ENCODE data around the gene ITM2C.
A peak's percentile ranks its signal among the peaks of the same experiment; 100 is the strongest.

Gene ITM2C, protein sequence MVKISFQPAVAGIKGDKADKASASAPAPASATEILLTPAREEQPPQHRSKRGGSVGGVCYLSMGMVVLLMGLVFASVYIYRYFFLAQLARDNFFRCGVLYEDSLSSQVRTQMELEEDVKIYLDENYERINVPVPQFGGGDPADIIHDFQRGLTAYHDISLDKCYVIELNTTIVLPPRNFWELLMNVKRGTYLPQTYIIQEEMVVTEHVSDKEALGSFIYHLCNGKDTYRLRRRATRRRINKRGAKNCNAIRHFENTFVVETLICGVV

DNA sequence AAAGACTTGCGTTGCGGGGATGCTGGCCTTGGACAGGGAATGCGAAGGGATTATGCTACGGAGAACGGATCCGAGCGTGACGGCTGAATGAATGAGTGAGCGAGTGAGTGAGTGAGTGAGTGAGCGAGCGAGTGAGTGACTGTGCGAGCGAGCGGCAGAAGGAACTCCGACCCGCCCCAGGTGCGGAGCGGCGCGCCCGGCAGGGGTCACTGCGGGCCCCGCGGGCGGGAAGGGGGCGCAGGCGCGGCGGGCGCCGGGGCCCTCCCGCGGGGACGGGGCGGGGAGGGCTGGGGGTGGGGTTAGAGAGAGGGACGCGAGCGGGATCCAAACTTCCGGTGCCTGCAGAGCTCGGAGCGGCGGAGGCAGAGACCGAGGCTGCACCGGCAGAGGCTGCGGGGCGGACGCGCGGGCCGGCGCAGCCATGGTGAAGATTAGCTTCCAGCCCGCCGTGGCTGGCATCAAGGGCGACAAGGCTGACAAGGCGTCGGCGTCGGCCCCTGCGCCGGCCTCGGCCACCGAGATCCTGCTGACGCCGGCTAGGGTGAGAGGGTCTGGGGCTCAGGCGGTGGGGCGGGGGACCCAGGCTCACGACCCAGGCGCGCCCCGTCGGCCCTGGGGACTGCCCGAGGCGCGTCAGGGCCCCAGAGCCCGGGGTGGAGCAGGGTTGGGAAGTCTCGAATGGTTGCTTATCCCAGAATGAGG is at the start of gene ITM2C:
TSS of gene ITM2C (plus strand) at position 338 of the 702 bp plus-strand sequence. CDS start at position 422, 84 bp downstream.
- peak; percentile 35 for DNase-seq (ENCODE audit: low read depth)

DNA sequence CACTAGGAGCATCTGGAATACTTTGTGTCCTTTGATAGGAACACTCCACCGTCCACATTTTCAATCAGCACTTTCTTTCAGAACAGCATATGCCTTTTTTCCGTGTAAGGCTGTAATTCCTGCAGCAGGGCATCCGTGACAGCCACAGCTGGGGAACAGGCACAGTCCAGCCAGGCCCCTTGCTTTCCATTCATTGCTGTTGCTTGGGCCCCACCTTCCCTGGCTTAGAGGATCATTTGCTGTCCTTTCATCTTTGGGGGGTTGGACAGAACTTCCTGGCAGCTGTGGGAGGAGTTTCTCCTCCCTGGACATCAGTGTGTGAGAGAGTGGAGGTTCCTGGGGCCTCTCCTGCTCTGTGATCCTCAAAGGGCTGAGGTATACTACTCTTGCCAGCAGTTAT is 49.7 kb upstream of the ITM2C start:
- no peak for DNase-seq (ENCODE audit: low read depth)

DNA sequence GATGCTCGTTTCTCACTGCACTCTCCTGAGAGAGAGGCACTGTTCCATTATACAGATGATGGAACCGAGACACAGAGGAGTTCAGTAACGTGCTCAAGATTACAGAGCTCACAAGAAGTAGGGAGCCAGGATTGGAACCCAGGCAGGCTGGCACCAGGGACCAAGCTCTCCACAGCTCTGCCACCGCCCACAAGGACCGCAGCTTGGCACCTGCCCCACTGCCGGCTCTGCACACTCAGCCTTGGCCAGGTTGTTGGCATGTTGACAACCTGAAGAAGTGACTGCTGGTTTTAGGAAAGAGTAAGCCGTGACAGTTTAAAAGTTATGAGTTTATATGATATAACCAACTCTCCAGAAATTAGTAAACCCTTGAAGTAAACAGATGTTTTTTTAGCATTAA is 48.0 kb upstream of the ITM2C start:
- DNase-seq (ENCODE audit: low read depth): no peak

DNA sequence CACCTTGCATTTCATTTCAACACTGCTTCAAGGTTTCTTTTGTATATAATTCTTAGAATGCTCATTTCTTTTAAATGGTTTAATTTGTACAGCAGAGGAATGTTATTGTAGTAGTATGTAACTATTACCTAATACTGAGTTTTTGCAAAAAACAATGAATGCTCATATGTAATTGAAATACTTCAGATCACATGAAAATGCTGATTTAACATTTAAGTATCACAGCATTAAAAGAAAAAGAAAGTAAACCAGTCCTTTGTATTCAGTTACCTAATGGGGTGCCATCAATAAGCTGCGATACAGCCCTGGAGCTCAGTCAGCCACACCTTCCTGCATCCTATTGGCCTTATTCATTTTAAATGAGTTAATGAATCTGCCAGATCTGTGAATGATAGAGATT is 45.3 kb upstream of the ITM2C start:
- no peak for DNase-seq (ENCODE audit: low read depth)

DNA sequence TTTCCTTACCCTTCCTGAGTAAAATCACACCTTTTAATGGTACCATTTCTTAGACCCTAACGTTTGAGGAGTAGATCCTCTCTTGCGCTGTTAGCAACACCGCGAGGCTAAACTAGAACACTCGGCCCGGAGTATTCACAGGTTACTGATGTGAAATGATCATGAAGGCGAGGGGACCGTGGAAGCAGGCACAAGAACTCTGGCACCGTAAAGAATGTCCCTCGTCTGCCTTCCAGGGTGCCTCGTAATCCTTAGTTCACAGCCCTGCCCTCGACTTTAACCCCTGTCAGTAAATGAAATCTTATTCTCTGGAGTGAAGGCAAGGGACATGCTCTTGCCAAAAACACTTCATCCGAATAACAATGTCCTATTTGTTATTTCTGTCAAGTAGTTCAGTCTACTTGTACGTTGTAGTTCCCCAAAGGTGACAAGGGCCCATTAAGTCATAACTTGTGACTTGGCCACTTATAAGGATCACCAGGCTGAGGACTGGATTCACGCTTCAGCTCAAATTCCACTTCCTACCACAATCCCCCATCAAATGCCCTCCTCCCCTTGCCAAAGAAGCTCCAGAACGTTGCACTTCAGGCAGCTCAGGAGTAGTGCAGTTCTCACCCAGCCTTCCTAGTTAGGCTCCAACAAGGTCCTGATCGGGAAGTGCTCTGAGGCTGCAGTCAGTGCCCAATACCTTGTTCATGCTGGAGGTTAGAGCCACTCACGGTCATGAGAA is 43.3 kb upstream of the ITM2C start:
- DNase-seq (ENCODE audit: low read depth): no peak

DNA sequence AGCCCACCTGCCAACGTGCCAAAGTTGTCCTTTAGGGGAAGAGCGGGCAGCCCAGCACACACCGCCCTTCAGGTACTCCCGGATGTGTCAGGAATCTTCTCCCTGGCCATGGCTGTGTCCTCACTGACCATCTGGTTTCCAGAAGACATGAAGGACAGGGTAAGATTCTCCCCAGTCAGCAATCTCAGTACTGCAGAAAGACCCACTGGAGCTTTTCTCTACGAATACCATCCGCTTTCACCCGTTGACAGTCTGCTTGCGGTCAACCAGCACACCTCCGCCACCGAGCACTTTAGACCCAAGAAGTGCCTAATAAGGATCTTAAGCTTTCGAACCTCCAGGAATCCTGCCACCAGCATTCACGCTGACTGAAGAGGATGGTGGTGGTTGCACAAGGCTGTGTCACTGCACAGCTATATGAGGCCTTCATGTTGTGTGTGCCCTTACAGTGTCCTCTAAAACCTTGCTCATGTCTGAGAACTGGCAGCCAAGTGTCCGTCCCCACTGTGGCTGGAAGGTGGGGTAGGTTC is 42.7 kb upstream of the ITM2C start:
- DNase-seq (ENCODE audit: low read depth): no peak

DNA sequence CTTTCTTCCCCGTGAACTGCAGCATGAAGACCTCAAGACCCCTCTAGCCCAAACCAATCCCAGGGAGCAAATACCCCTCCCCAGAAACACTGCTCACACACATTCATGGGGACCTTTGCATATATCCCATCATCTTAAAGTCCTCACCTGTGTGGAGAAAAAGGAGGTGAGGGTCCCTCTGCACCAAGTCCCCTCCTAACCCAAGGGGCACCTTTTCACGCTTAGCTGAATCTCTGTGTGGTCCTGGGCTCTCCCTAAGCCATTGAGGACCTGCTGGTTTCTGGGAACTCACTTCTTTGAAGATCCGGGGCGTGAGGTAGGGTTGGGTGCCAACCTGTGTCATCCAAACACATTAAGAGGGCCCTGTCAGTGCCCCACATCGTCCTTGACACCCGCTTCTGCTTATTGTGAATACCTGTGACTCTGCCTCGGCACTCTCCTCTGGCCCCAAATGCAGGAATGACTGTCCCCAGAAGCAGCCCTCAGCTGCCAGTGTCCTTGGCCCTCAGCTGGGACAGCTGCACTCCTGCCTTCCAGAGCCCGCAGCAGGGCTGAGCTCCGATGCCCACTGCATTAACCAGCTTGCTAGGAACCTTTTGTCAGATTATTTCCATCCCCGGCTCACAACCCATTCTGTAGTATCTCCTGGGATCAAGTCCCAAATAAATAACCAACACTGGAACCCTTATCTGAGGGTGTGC is 41.3 kb upstream of the ITM2C start:
- DNase-seq (ENCODE audit: low read depth): no peak

DNA sequence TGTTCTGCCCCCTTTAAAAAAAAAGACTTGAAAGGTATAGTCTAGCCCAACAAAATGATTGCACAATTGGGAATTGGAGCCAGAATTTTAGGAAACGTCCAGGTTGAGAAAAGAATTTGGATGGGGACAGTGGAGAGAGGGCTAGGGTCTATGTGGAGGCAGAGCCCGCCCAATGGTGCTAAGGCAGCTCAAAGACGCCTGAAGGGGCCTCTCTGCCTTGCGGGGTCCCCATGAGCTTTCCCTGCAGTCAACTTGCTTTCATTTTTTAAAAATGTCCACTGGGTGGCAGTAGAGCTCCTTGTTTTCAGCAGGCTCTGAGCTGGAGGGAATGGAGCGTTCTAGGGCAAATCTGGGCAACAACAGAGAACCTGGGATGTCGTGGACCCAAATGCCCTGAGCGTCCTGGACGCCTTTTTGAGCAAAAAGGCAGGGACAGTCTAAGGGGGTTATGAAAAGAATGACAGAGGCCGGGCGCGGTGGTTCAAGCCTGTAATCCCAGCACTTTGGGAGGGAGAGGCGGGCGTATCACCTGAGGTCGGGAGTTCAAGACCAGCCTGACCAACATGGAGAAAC is 40.2 kb upstream of the ITM2C start:
- peak; percentile 9 for DNase-seq (ENCODE audit: low read depth)

DNA sequence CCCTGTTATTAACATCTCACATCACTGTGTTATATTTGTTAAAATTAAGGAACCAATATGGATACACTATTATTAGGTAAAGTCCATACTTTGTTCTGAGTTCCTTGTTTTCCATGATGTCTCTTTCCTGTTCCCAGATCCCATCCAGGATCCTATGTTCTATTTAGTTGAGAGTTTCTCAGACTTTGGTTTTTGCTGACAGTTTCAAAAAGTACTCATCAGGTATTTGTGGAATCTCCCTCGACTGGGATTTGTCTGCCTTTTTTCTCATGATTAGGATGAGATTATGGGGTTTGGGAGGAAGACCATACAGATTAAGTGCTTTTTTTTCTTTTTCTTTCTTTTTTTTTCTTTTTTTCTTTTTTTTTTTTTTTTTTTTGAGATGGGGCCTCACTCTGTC is 39.4 kb upstream of the ITM2C start:
- no peak for DNase-seq (ENCODE audit: low read depth)

DNA sequence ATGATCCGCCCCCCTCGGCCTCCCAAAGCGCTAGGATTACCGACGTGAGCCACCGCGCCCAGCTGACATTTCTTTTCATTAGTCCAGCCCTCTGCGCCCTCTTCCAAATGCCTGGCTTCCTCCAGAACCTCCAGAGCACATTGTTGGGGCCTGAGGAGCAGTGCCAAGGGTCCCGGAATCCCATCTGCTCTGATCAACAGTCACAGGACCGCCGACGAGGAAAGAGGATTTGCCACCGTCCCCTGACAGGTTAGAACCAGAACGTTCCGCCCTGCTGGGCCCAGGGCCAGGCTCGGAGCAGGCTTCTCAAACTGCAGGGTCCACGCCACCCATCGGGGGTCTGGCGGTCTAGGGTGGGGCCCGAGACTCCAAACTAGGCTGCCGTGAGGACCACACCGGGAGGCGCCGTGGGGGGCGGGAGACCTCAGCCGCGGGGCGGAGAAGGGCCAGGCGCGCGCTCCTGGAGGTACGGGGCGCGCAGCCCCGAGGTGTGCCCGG is 36.9 kb upstream of the ITM2C start:
- no peak for DNase-seq (ENCODE audit: low read depth)

DNA sequence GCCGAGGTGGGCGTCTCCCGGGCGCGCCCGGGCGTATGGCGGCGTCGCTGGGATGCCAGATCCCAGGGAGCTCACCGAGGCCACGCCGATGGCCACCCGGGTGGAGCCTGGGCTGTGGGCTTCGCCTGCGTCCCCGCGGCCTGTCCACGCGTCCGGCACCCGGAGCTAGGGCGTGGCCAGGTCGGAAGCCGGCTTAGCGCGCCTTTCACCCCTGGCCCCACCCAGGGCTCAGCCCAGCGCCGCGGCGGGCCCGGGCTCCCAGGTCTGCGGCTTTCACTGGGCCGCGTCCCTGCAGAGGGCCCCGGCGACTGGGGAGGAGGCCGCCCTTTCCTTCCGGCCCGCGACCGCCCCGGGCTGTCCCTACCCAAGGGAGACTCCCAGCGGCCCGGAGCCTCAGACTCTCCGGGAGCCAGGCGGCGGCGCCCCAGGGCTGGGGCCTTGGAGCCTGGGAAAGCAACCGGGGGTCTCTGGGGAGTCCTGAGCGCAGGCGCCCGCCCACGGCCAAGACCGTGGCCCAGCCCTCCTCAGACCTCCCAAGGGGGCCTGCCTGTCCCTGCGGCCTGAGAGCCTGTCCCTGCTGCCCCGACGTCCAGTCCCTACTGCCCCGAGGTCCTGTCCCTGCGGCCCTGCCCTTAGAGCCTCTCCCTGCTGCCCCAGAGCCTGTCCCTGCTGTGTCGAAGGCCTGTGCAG is 36.3 kb upstream of the ITM2C start:
- no peak for DNase-seq (ENCODE audit: low read depth)

DNA sequence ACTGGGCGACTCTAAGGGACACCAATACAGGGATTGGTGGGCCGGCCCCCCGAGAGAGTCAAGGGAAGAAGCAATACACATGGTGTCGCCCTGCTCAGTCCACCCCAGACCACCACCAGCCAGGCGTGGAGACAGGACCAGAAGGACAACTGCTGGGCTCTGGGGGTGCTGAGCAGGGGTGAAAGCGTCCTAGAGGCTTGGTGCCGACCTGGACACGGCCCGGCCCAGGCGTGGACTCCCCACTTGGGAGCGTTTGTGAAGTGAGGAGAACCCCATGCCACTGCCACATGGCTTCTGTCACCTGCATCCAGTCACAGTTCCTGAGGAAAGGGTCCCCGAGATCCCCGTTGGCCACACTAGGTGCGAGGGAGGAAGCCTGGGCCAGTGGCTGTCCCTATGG is 35.4 kb upstream of the ITM2C start:
- no peak for DNase-seq (ENCODE audit: low read depth)

DNA sequence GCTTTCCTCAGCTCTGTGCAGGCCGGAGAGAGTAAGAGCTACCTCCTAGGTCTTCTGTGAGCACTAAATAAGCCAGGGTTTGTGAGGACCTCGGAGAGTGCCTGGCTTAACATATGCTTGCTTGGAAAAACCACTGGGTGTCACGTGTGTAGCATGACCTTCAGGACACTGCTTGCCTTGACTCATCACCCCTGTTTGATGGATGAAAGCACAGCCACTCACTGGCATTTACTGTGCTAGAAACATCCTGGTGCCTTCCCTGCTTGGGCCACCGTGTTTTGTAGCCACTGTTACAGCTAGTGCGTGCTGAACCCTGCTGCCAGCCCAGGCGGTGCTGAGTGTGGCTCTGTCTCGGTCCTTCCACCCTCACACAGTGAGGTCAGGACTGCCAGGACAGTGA is 34.8 kb upstream of the ITM2C start:
- no peak for DNase-seq (ENCODE audit: low read depth)

DNA sequence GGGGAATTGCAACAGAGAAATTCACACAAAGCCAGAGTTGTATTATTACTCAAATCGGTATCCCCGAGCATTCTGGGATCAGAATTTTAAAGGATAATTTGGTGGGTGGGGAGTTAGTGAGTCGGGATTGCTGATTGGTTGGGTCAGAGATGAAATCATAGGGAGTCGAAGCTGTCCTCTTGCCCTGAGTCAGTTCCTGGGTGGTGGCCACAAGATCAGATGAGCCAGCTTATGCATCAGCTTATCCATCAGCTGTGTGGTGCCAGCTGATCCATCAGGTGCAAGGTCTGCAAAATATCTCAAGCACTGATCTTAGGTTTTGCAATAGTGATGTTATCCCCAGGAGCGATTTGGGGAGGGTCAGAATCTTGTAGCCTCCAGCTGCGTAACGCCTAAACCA is 34.3 kb upstream of the ITM2C start:
- DNase-seq (ENCODE audit: low read depth): no peak

DNA sequence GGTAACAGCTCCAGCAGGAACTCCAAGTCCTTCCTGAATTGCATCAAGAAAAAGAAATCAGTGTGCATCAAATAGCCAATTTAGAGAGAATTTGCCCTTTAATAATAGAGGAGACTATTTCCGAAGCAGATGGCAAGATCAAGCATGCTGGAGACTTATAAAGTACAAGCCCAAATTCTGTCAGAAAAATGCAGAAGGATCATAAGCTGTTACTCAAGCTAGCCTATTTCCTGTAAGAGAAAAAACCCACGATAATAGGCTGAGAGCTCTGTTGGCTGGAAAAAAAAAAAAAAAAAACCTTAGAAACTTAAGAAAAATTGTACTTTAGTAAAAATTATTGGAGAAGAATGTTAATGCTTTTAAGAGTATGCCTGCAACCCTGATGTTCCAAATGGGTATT is 24.4 kb upstream of the ITM2C start:
- no peak for DNase-seq (ENCODE audit: low read depth)

DNA sequence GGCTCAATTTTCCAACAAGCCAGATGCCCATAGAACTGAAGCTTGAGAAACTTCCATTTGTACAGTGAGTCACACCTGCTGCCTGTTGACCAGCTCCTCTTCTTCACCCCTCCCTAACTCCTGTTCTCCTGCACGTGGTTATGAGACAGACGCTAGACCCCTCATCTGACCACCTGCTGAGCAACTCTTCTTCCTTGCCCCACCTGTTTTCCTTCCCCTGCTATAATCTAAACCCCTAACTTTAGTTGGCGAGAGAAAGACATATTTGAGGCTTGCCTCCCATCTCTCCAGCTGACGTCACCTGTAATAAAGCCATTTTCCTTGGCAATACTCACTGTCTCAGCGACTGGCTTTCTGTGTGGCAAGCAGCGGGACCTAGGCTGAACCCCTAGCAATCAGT is 22.3 kb upstream of the ITM2C start:
- DNase-seq (ENCODE audit: low read depth): no peak

DNA sequence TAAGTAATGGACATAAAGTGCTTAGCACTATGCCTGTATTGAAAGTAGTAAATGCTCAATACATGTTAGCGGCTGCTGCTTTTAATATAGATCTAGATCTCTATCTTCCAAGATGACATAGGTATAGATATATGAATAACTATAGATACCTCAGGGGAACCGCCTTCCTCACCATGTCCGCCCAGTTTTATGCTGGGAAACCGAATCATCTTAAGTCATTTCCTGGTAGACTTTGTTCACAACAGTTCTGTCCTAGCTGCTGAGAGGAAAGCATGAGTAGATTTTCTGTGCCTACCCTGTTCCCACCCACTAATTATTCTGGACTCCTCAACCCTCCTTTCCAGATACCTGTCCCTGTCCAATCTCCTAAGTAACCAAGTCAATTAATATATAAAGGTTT is 21.6 kb upstream of the ITM2C start:
- no peak for DNase-seq (ENCODE audit: low read depth)

DNA sequence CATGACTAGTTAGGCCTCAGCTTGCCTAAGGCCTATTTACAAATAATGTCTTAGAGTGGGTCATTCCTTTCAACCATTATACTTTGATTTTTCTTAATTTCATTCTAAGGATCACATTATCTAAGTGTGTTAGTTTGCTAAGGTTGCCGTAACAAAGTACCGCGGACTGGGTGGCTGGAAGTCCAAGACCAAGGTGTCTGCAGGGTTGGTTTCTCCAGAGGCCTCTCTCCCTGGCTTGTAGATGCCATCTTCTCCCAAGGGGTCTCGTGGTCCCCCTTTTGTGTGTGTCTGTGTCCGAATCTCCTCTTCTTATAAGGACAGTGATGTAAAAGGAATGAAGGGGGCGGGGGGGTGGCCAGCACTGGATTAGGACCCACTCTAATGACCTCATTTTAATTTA is 18.4 kb upstream of the ITM2C start:
- no peak for DNase-seq (ENCODE audit: low read depth)

DNA sequence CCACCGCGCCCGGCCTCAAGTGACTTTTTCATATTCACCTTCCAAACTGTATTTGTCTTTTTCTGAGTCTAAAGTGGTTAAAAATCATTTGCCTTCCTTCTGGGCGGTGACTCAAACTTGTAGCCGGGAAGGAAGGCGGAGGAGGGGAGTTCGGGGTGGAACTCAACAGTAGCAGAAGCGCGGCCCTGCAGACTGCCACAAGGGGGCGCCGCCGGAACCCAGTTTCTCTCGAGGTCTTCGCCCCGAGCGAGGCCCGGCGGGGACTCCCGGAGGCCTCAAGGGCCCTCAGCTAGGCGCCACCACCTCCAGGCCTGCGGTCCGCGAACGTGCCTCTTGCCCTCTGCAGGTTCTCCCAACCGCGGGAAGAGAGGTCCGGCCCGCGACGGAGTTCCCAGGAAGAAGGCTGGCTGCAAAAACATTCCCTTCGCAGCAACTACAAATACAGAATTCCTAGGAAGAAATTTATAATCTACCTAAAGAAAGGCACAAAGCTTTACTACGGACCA is 16.8 kb upstream of the ITM2C start:
- peak; percentile 85 for DNase-seq (ENCODE audit: low read depth)

DNA sequence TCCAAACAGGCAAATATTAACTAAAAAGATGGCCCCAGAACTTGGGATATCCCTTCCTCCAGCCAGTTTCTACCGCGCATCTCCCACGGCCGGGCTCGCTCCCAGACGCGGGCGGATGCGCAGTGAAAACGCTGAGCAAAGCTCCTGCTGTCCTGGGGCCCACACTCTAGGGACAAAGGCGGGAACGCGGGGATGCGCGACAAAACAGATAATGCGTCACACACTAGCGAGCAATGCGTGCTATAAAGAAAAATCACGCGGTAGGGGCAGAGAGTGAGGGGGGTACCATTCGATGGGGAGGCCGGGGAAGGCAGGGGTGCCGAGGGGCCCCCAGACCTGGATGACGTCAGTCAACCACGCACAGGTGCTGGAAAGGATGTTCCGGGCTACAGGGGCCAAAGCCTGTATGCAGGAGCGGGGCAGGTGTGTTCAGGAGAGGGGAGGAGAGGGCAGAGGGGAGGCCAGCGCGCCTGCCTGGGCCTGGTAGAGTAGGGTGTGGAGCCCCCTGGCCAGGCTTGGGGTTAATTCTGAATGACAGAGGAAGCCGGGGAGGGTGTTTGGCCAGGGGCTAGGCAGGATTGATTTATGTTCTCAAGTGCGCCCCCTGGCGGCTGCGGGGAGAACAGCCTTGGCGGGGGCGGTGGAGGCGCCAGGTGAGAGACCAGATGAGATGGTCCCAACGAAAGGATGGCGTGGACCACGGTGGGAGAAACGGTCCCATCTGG is 14.9 kb upstream of the ITM2C start:
- DNase-seq (ENCODE audit: low read depth): peak; percentile 48

DNA sequence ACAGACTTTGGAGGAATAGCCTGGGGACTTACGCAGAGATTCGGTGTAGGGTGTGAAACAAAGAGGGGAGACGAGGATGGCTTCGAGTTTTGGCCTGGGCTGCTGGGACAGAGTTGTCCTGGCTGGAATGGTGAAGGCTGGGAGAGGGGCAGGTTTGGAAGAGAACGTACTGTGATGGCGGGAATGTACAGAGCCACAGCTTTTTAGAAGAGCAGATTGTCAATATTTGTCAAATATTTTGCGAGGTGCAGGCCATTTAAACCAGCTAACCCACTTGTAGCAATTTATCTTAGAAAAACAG is 14.4 kb upstream of the ITM2C start:
- DNase-seq (ENCODE audit: low read depth): no peak

Measured in stimulated activated CD8-positive, alpha-beta memory T cell treated with anti-CD3 and anti-CD28 coated beads, Interleukin-15, amount 100 ng/mL, for 1 hour (primary cell).